GM12878 (cell line): Measurements from ENCODE around the gene PRKCE. TPM values are rescaled to one million over a fixed set of nuclear protein-coding genes. Genes with fewer than 3 reads are reported as not detected.

Experiments used
- YY1 ChIP-seq: IDR thresholded peaks from 2 replicates; pipeline ENCODE4 v1.6.1; 2011; ENCODE audit warnings: low read depth, mild to moderate bottlenecking, low read length
- ZNF622 ChIP-seq: fragments of 450-650 bp; IDR thresholded peaks from 2 replicates; pipeline ENCODE4 v1.6.1; 2017; ENCODE audit warnings: mild to moderate bottlenecking, inconsistent platforms
- polyA plus RNA-seq, 11 experiments: library from polyadenylated mRNA; depleted of rRNA in 4 of 11; unstranded in 6 of 11; stranded (reverse) in 5 of 11; fragments of >200 nt; fragmentation: Nextera tagmentation in 4 of 11; fragmentation: Illumina TruSeq in 1 of 11; extraction: Ambion mirVana in 4 of 11; extraction: Trizol in 1 of 11; gene quantifications; 1 replicate in 1 of 11; 2 replicates in 10 of 11; pipeline versions ENCODE4 v1.2.1 to v1.2.3, GENCODE V29; 2011 to 2016; ENCODE audit warnings: inconsistent platforms in 2 of 11, missing spikeins in 2 of 11, low read depth in 1 of 11
- total RNA-seq, 4 experiments: library from RNA; depleted of rRNA in 3 of 4; stranded (reverse); fragments of >200 nt in 3 of 4; fragmentation: Illumina TruSeq in 1 of 4; extraction: Trizol in 1 of 4; gene quantifications; 2 replicates each; pipeline versions ENCODE4 v1.2.1 to v1.2.3, GENCODE V29; 2013 to 2021
- TF ChIP-seq, protein P1 (sequence below): IDR thresholded peaks from 2 replicates; pipeline ENCODE4 v1.6.1; 2012; ENCODE audit warnings: improper control_type of control experiment, low read depth, low read length; ENCODE audit not compliant: insufficient replicate concordance
- TF ChIP-seq, protein P2 (sequence below): fragments of 450-650 bp; IDR thresholded peaks from 2 replicates; pipeline ENCODE4 v1.6.1; 2016; ENCODE audit warnings: mild to moderate bottlenecking
- TF ChIP-seq, protein P3 (sequence below): IDR thresholded peaks from 2 replicates; pipeline ENCODE4 v1.6.1; 2012; ENCODE audit warnings: mild to moderate bottlenecking, low read depth, low read length
- TF ChIP-seq, protein P4 (sequence below): fragments of 450-650 bp; formaldehyde crosslinking; IDR thresholded peaks from 2 replicates; pipeline ENCODE4 v1.5.0; 2022; ENCODE audit warnings: mild to moderate bottlenecking, missing genetic modification characterization
- TF ChIP-seq, protein P5 (sequence below): fragments of 450-650 bp; IDR thresholded peaks from 2 replicates; pipeline ENCODE4 v1.6.1; 2017; ENCODE audit warnings: low read depth, mild to moderate bottlenecking, moderate library complexity

Gene PRKCE
- total and polyA plus RNA-seq, 10 of the 15 experiments (the other 5 are each of a cell fraction or from before 2014, with no cell fraction given) = 2.6 to 28.2 (median 11.3) TPM

DNA sequence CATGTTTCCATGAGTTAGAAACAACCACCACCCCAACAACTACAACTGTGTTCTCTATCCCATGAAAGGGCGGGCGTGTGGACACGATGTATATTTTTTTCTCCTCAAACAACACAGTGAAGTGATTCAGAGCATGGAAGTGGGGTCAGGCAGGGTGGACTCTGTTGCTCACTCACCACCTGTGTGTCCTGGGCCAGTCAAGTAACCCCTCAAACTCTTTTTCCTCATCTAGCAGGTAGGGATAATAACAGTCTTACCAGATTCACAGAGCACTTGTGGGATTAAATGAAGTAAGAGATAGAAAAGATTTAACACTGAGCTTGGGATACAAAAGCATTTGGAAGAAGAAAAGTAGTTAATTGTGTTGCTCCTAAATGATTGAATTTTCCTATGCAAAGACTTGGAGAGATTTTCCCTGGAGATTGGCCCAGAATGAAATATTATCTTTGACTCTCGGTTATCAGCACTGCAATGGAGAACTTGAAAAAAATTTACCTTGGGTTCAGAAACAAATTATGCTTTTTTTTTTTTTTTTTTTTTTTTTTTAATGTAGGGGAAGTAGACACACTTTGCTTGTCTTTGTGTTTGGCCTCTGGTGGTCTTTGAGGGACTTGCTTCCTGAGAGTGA is 483.9 kb downstream of the PRKCE start (continued):
- TF ChIP-seq, protein P1, sequence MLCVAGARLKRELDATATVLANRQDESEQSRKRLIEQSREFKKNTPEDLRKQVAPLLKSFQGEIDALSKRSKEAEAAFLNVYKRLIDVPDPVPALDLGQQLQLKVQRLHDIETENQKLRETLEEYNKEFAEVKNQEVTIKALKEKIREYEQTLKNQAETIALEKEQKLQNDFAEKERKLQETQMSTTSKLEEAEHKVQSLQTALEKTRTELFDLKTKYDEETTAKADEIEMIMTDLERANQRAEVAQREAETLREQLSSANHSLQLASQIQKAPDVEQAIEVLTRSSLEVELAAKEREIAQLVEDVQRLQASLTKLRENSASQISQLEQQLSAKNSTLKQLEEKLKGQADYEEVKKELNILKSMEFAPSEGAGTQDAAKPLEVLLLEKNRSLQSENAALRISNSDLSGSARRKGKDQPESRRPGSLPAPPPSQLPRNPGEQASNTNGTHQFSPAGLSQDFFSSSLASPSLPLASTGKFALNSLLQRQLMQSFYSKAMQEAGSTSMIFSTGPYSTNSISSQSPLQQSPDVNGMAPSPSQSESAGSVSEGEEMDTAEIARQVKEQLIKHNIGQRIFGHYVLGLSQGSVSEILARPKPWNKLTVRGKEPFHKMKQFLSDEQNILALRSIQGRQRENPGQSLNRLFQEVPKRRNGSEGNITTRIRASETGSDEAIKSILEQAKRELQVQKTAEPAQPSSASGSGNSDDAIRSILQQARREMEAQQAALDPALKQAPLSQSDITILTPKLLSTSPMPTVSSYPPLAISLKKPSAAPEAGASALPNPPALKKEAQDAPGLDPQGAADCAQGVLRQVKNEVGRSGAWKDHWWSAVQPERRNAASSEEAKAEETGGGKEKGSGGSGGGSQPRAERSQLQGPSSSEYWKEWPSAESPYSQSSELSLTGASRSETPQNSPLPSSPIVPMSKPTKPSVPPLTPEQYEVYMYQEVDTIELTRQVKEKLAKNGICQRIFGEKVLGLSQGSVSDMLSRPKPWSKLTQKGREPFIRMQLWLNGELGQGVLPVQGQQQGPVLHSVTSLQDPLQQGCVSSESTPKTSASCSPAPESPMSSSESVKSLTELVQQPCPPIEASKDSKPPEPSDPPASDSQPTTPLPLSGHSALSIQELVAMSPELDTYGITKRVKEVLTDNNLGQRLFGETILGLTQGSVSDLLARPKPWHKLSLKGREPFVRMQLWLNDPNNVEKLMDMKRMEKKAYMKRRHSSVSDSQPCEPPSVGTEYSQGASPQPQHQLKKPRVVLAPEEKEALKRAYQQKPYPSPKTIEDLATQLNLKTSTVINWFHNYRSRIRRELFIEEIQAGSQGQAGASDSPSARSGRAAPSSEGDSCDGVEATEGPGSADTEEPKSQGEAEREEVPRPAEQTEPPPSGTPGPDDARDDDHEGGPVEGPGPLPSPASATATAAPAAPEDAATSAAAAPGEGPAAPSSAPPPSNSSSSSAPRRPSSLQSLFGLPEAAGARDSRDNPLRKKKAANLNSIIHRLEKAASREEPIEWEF = no peak
- TF ChIP-seq ZNF622 = no peak
- TF ChIP-seq, protein P2, sequence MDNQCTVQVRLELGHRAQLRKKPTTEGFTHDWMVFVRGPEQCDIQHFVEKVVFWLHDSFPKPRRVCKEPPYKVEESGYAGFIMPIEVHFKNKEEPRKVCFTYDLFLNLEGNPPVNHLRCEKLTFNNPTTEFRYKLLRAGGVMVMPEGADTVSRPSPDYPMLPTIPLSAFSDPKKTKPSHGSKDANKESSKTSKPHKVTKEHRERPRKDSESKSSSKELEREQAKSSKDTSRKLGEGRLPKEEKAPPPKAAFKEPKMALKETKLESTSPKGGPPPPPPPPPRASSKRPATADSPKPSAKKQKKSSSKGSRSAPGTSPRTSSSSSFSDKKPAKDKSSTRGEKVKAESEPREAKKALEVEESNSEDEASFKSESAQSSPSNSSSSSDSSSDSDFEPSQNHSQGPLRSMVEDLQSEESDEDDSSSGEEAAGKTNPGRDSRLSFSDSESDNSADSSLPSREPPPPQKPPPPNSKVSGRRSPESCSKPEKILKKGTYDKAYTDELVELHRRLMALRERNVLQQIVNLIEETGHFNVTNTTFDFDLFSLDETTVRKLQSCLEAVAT = no peak
- TF ChIP-seq, protein P3, sequence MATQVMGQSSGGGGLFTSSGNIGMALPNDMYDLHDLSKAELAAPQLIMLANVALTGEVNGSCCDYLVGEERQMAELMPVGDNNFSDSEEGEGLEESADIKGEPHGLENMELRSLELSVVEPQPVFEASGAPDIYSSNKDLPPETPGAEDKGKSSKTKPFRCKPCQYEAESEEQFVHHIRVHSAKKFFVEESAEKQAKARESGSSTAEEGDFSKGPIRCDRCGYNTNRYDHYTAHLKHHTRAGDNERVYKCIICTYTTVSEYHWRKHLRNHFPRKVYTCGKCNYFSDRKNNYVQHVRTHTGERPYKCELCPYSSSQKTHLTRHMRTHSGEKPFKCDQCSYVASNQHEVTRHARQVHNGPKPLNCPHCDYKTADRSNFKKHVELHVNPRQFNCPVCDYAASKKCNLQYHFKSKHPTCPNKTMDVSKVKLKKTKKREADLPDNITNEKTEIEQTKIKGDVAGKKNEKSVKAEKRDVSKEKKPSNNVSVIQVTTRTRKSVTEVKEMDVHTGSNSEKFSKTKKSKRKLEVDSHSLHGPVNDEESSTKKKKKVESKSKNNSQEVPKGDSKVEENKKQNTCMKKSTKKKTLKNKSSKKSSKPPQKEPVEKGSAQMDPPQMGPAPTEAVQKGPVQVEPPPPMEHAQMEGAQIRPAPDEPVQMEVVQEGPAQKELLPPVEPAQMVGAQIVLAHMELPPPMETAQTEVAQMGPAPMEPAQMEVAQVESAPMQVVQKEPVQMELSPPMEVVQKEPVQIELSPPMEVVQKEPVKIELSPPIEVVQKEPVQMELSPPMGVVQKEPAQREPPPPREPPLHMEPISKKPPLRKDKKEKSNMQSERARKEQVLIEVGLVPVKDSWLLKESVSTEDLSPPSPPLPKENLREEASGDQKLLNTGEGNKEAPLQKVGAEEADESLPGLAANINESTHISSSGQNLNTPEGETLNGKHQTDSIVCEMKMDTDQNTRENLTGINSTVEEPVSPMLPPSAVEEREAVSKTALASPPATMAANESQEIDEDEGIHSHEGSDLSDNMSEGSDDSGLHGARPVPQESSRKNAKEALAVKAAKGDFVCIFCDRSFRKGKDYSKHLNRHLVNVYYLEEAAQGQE = no peak
- TF ChIP-seq, protein P4, sequence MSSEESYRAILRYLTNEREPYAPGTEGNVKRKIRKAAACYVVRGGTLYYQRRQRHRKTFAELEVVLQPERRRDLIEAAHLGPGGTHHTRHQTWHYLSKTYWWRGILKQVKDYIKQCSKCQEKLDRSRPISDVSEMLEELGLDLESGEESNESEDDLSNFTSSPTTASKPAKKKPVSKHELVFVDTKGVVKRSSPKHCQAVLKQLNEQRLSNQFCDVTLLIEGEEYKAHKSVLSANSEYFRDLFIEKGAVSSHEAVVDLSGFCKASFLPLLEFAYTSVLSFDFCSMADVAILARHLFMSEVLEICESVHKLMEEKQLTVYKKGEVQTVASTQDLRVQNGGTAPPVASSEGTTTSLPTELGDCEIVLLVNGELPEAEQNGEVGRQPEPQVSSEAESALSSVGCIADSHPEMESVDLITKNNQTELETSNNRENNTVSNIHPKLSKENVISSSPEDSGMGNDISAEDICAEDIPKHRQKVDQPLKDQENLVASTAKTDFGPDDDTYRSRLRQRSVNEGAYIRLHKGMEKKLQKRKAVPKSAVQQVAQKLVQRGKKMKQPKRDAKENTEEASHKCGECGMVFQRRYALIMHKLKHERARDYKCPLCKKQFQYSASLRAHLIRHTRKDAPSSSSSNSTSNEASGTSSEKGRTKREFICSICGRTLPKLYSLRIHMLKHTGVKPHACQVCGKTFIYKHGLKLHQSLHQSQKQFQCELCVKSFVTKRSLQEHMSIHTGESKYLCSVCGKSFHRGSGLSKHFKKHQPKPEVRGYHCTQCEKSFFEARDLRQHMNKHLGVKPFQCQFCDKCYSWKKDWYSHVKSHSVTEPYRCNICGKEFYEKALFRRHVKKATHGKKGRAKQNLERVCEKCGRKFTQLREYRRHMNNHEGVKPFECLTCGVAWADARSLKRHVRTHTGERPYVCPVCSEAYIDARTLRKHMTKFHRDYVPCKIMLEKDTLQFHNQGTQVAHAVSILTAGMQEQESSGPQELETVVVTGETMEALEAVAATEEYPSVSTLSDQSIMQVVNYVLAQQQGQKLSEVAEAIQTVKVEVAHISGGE (CRISPR knock-in tag) = no peak
- TF ChIP-seq YY1 = no peak
- TF ChIP-seq, protein P5, sequence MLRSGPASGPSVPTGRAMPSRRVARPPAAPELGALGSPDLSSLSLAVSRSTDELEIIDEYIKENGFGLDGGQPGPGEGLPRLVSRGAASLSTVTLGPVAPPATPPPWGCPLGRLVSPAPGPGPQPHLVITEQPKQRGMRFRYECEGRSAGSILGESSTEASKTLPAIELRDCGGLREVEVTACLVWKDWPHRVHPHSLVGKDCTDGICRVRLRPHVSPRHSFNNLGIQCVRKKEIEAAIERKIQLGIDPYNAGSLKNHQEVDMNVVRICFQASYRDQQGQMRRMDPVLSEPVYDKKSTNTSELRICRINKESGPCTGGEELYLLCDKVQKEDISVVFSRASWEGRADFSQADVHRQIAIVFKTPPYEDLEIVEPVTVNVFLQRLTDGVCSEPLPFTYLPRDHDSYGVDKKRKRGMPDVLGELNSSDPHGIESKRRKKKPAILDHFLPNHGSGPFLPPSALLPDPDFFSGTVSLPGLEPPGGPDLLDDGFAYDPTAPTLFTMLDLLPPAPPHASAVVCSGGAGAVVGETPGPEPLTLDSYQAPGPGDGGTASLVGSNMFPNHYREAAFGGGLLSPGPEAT = no peak
